KBM-7 (cell line): ENCODE data around the gene LCE5A.
"Not testable (repeated sequence)": the region's sequence is repeated elsewhere in the genome, so short reads cannot be mapped to it uniquely, and the experiment has no call there.

Experiments used
- DNase-seq: peaks from one replicate; pipeline ENCODE4 v3.0.0-alpha.2; 2015
- in situ Hi-C: fragments of 300-500 bp; cut with MboI; formaldehyde crosslinking; loops from 2 replicates; pipeline ENCODE4 v1.14.3; 2020; ENCODE audit warnings: low sequenced_read_pairs, low pct_unique_long_range_greater_than_20kb, mixed read lengths

Gene LCE5A

DNA sequence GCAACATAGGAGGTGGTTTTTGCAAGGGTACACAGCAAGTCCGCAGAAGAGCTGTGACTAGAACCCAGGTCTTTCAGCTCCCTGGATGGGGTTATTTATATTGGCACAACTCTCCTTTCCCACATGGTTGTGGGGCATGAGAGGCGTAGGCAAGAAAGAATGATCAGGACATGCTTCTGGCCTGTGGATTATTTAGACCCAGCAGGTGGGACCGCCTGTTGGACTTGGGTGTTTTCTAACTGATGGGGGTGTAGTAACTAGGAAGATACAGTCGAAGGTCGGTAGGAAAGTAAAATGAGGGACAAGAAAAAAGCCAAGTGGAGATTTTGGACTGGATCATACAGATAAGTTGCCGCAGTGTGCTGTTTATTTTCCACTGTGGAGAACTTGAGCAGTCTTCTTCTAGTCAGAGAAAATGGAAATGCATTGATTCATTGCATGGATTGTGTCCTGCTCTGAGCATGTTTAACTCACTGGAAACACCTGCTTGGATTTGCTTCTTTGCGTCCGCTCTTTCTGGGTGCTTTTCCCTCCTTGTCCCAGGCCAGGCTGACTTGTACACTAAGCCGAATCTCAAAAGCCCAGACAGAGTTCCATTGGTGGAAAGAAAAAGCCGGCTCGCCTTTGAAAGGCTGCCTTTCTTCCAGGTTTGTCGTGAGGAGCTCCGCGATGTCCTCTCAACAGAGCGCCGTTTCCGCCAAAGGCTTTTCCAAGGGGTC is 4.3 kb downstream of the LCE5A start:
- no peak for DNase-seq
- in situ Hi-C loops = no loop called here

DNA sequence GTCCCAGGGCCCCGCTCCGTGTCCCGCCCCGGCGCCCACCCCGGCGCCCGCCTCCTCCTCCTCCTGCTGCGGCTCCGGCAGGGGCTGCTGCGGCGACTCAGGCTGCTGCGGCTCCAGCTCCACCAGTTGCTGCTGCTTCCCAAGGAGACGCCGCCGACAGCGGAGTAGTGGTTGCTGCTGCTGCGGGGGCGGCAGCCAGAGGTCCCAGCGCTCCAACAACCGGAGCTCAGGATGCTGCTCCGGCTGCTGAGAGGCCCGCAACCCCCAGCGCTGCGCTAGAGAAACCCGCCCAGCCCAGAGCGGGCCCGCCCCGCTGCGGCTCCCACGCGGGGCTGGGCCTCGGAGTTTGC is 4.8 kb downstream of the LCE5A start:
- no peak for DNase-seq
- in situ Hi-C loops = no loop called here

DNA sequence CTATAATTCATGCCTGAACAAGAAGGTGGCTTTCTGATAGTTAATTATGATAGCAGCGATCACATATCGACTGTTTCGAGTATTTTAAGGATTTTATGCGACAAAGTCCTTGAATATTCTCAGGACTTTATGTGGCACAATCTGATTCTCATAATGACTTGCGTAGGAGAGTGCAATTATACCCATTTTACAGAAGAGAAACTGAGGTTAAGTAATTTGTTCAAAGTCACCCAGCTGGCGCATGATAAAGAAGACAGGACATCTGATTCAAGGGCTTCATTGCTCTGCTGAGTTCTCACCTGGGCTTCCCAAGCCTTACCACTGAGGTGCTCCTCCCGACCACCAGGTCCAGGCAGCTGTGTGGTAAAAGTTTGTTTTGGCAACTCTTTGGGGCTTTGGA is 5.5 kb downstream of the LCE5A start:
- in situ Hi-C loops = no loop called here
- DNase-seq = no peak

DNA sequence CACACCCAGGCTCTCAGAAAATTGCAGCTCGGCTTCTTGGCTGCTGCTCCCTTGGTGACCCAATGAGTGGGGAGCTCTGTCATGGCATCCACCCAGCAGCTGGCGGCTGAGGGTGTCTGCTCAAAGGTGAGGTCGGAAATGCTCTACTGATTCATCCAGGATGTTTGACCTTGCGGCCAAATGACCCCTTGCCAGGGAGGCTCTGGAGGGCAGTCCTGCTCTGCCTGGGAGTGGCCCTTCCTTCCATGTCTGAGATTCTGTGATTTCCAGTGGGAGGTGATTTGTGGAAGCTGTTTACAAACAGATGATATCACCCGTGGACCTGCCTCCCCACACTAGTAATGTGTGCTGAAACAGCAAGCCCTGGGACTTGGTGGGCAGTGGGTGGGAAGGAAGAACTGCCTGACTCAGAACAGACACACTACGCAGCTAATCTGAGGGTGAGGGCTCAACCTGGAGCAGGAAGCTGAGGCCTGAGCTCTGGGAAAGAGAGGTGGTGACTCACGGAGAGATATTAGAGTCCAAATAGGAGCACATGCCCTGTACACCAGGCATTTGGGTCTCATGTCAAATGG is 6.7 kb downstream of the LCE5A start:
- no peak for DNase-seq
- in situ Hi-C loops = no loop called here

DNA sequence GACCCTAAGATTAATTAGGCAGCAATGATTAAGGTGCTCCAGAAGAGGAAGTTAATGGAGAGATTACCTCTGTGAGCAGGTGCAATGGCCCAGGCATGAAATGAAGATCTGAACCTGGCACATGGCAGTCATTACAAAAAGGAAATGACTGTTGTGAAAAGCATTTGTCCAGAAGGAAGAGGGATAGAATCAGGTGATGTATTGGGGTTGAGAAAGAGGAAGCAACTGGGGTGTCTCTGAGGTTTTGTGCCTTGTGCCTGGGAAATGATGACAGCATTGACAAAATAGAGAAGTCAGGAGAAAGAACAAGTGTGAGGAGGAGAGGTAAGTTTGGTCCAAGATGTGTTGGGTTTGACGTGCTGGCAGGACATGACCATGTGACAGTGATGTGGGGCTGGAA is 9.2 kb downstream of the LCE5A start:
- peak; percentile 57 for DNase-seq
- in situ Hi-C loops = no loop called here

DNA sequence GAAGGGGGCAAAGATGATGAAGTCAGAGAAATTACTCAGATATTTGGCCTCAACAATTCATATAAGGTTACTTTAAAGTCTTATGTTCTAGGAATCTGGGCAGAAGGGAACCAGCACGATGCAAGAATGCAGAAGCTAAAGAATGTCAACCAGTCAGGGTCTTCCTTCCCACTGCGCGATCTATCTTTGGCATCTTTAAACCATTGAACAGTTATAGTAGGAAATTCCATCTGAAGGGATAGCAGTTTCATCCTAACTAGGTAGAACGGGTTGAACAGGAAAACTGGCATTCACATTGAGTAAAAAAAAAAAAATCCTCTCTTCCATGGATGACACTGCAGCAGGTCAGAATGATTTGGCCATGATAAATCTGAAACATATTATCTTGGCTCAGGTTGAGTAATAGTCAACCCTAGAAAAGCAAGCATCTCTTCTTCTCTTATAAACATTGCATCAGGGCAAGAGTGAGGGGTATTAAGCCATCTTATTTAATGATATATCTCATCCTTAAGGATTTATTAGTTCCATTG is 10.0 kb downstream of the LCE5A start:
- in situ Hi-C loops = no loop called here

DNA sequence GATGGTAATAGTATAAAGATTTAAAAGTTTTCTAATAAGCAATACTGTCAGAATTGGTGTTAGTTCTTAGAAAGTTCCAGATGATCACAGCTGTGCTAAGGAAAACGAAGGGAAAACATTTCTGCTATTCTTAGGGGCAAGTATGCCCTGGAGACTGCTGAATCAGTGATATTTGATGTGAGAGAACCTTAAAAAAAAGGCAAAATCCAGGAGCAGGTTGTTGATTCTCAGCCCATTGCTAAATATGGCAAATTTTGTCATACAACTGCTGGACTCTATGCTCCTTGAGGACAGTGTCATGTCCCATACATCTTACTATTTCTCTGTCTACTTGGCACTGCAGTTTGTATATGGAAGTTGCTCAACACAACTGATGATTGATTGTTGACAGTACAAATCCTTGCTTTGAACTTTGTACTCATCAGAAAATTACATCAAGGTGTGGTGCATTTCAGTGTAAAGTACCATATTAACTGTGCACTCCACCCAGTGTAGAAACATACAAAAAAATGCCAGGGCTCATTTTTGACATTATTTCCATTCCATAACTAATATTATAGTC is 14.6 kb downstream of the LCE5A start:
- no peak for DNase-seq
- in situ Hi-C loops = no loop called here

More for the DNA sequence above, 10.0 kb downstream of the LCE5A start:
- DNase-seq = no peak

DNA sequence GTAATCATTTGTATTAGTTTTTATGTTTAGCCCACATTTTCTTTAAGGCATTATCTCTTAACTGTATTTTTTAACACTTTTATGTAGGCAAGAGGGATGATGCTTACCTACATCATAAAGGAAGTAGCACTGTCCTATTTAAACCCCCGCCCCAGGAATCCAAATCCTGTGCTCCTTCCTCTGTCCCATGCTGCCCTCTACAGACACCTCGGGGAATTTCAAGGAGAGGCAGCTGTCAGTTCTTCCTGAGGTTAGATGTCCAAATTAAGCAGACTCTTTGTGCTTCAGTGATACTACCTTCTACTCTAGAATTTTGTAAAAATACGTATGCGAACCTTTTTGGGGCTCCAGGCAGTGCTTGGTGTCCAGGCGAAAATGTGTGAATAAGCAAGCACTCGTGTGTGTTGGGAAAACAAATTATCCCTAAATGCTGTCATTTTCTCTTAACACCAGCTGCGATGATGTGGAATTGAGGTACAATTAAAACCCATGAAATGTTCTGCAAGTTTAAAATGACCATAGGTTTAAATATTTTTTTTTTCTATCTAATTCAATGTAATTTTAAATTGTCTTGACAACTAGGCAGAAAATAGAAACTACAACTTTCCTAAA is 22.8 kb downstream of the LCE5A start:
- DNase-seq = peak; percentile 64
- in situ Hi-C loops = no loop called here

DNA sequence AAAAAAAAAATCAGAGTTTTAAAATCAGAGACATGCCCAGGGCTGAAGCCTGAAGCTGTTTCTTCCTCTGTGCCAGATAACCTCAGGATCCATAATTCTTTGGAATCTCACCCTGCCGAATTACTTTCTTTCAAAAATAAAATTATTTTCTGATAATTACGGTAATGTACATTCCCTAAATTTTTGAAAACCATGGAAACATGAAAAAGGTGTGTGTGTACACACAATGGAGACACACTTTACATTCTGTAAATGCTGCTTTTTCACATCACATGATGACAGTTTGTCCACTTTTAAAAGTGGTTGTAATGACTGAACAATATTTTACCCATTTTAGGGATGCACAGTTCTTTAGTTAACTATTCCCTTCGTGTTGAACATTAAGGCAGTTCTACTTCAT is 25.2 kb downstream of the LCE5A start:
- DNase-seq = no peak
- in situ Hi-C loops = no loop called here

DNA sequence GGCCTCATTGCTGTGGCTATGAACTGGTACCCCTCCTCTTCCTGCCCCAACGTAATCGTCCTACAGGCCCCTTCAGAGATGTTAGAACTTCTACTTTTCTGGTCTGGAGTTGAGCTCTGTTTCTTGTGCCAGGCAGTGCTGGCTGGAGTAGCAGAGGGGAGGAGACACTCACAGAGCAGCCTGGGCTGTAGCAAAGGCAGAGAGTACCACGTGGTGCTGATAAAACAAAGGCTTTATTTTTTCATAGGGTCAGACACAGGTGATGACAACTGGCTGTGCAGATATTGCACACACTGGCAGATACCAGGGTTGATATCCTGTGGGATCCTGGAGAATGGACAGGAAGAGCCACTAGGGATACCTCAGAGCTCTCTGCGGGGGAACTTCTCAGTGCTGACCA is 26.9 kb downstream of the LCE5A start:
- in situ Hi-C loops = no loop called here
- DNase-seq = no peak

DNA sequence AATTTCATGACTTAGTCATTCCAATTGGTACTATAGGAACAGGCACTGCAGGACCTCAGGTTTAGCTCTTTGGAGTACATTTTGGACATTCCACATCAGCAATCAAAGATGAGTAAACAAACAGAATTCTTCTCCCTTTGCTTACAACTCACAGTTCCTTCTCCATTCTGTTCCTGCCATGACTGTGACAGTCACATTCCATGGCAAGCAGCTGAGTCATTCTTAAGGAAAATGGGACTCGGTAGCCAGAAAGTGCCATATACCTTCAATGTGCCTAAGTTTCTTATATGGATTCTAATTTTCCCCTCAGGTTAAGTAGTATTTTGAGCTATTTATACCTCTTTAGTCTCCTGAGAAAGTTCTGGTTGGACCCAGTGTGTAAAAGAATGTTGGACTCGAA is 29.3 kb downstream of the LCE5A start:
- in situ Hi-C loops = no loop called here
- DNase-seq = no peak

DNA sequence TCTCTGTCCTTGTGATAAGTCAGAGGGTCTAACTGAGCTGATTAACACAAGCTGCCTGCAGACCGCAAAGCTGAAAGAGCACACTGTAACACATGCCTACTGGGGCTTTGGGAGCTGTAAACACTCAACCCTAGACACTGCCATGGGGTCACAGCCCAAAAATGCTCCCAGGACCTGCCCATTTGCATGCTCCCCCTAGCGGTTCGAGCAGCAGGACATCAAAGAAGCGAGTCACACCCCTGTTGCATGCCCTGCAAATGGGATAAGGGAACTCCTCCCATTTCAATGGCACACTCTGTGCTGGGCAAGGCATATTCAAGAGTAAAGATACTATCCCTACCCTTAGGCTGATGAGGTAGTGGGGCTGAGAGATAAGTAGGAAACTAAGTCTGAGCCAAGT is 33.2 kb downstream of the LCE5A start:
- in situ Hi-C loops = no loop called here
- peak; percentile 3 for DNase-seq

DNA sequence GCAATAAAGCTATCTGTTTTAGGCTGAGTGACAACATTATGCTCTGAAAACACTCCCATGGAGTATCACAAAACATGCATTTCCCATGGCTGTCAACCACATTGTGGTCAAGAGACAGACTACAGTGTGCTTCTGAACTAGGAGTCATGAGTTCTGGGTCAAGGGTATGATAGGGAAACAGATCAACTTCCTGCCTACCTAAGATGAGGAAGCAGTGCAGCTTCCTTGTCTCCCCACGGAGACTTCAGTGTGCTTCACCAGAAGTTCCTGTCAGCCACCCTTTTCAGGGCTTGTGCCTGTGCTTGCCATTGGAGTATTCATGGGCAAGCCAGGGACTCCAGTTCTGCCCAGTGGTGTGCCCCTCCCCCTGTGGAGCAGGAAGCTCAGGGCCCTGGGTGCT is 36.1 kb downstream of the LCE5A start:
- in situ Hi-C loops = no loop called here
- DNase-seq = no peak

DNA sequence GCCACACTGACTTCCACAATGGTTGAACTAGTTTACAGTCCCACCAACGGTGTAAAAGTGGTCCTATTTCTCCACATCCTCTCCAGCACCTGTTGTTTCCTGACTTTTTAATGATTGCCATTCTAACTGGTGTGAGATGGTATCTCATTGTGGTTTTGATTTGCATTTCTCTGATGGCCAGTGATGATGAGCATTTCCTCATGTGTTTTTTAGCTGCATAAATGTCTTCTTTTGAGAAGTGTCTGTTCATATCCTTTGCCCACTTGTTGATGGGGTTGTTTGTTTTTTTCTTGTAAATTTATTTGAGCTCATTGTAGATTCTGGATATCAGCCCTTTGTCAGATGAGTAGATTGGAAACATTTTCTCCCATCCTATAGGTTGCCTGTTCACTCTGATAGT is 37.8 kb downstream of the LCE5A start:
- DNase-seq, in situ Hi-C loops: not testable (repeated sequence)
